K562 (cell line): ENCODE results near the gene RDH13. TPM values are rescaled to one million over a fixed set of nuclear protein-coding genes. Genes with fewer than 3 reads are reported as not detected.

Experiments
- CBFA2T2 ChIP-seq: fragments of 450-650 bp; conservative IDR thresholded peaks from 2 replicates; pipeline ENCODE4 v1.6.1; 2017; ENCODE audit warnings: mild to moderate bottlenecking
- ELF1 ChIP-seq: fragments of 200-800 bp; sonication (Bioruptor generic); IDR thresholded peaks from 2 replicates; pipeline ENCODE4 v1.6.1; 2016; ENCODE audit warnings: missing genetic modification characterization, missing compliant biosample characterization
- ELF2 ChIP-seq: fragments of 250-450 bp; sonication (Bioruptor Pico); IDR thresholded peaks from 2 replicates; pipeline ENCODE4 v1.5.0; 2021; ENCODE audit warnings: mild to moderate bottlenecking
- IRF9 ChIP-seq: fragments of 450-650 bp; IDR thresholded peaks from 2 replicates; pipeline ENCODE4 v1.6.1; 2016; ENCODE audit warnings: missing biosample characterization, missing genetic modification characterization
- KLF6 ChIP-seq: fragments of 250-450 bp; sonication (Bioruptor Pico); IDR thresholded peaks from 2 replicates; pipeline ENCODE4 v1.4.0; 2020; ENCODE audit warnings: mild to moderate bottlenecking, moderate library complexity, borderline replicate concordance
- MAZ ChIP-seq, 2 experiments: fragments of 450-650 bp in 1 of 2; sonication (generic) in 1 of 2; formaldehyde crosslinking; IDR thresholded peaks in 1 of 2; conservative IDR thresholded peaks in 1 of 2; 2 replicates each; pipeline versions ENCODE4 v1.4.0 to v1.5.0; 2020; ENCODE audit warnings: mild to moderate bottlenecking in 1 of 2, missing genetic modification reagents in 1 of 2
- SMARCA5 ChIP-seq: fragments of 450-650 bp; IDR thresholded peaks from 2 replicates; pipeline ENCODE4 v1.6.1; 2016
- STAT6 ChIP-seq: sonication (generic); formaldehyde crosslinking; IDR thresholded peaks from 2 replicates; pipeline ENCODE4 v1.8.1; 2023; ENCODE audit warnings: mild to moderate bottlenecking, missing genetic modification reagents
- TCF3 ChIP-seq: sonication (generic); formaldehyde crosslinking; IDR thresholded peaks from 2 replicates; pipeline ENCODE4 v1.4.0; 2020; ENCODE audit warnings: mild to moderate bottlenecking, missing genetic modification reagents
- TSHZ1 ChIP-seq: fragments of 250-450 bp; sonication (Bioruptor Pico); IDR thresholded peaks from 2 replicates; pipeline ENCODE4 v1.4.0; 2020; ENCODE audit warnings: mild to moderate bottlenecking, moderate library complexity
- ZNF12 ChIP-seq: sonication (generic); formaldehyde crosslinking; IDR thresholded peaks from 2 replicates; pipeline ENCODE4 v1.4.0; 2020; ENCODE audit warnings: mild to moderate bottlenecking, missing genetic modification reagents
- ZNF395 ChIP-seq: fragments of 200-800 bp; sonication (Bioruptor generic); IDR thresholded peaks from 2 replicates; pipeline ENCODE4 v1.6.1; 2017; ENCODE audit warnings: missing genetic modification characterization, missing compliant biosample characterization
- ZNF431 ChIP-seq: sonication (generic); formaldehyde crosslinking; IDR thresholded peaks from 2 replicates; pipeline ENCODE4 v1.8.0; 2022; ENCODE audit warnings: mild to moderate bottlenecking, missing genetic modification reagents
- ZNF583 ChIP-seq: fragments of 250-450 bp; sonication (Bioruptor Pico); IDR thresholded peaks from 2 replicates; pipeline ENCODE4 v1.4.0; 2020
- ZNF589 ChIP-seq: fragments of 200-800 bp; sonication (Bioruptor generic); IDR thresholded peaks from 2 replicates; pipeline ENCODE4 v1.6.1; 2016; ENCODE audit warnings: low read depth, missing genetic modification characterization, missing compliant biosample characterization
- polyA plus RNA-seq, 8 experiments: library from polyadenylated mRNA; depleted of rRNA in 4 of 8; stranded (reverse) in 5 of 8; unstranded in 3 of 8; fragments of >200 nt; fragmentation: Nextera tagmentation in 2 of 8; fragmentation: Illumina TruSeq in 1 of 8; extraction: Ambion mirVana in 2 of 8; extraction: Trizol in 1 of 8; gene quantifications; 2 replicates each; pipeline versions ENCODE4 v1.2.1 to v1.2.3, GENCODE V29; 2011 to 2014; ENCODE audit warnings: inconsistent platforms in 1 of 8, missing spikeins in 1 of 8
- total RNA-seq, 7 experiments: library from RNA; depleted of rRNA in 6 of 7; stranded (reverse); fragments of >200 nt in 6 of 7; fragmentation: Illumina TruSeq in 2 of 7; extraction: Trizol in 2 of 7; gene quantifications; 2 replicates each; pipeline versions ENCODE4 v1.2.1 to v1.2.3, GENCODE V29; 2011 to 2021; ENCODE audit warnings: low replicate concordance in 1 of 7

RDH13 gene
- total and polyA plus RNA-seq, 9 of the 15 experiments (the other 6 are each of a cell fraction or from before 2014, with no cell fraction given) = 7.5 to 70.3 (median 39.5) TPM

GRCh38 chr19:55041627-55042343 lies 21.2 kb downstream of the RDH13 start (continued):
- TF ChIP-seq ZNF395 (CRISPR knock-in tag) (peak; percentile 75), ZNF589 (no peak), SMARCA5 (no peak), CBFA2T2 (peak; percentile 53), ZNF12 (no peak), MAZ (CRISPR knock-in tag; conservative IDR thresholded peaks at IDR 0.05 in 1 of 2, IDR thresholded peaks at IDR 0.05 in 1 of 2) (peak; percentile 29 to 86; a peak in 2 of 4 replicates), ELF2 (no peak), KLF6 (CRISPR knock-in tag) (no peak), STAT6 (CRISPR knock-in tag) (no peak), ZNF583 (CRISPR knock-in tag) (no peak), ELF1 (tag) (peak; percentile 48; the same call in 1 of the 2 replicates), ZNF431 (CRISPR knock-in tag) (no peak), TSHZ1 (no peak), IRF9 (no peak), TCF3 (peak; percentile 61)
